Endothelial cell (in vitro differentiated cells): ENCODE data around the gene MTMR12. TPM values are rescaled to one million over a fixed set of nuclear protein-coding genes. Genes with fewer than 3 reads are reported as not detected.

Source experiments
- DNase-seq: peaks from one replicate; pipeline ENCODE4 v3.0.0; 2021; ENCODE audit warnings: low spot score
- H3K27ac Mint-ChIP-seq: one replicate; pipeline ENCODE4 v1.8.0; 2021; ENCODE audit warnings: mixed read lengths, inconsistent platforms; ENCODE audit not compliant: unreplicated experiment
- H3K27me3 Mint-ChIP-seq: one replicate; pipeline ENCODE4 v1.8.0; 2021; ENCODE audit warnings: mild to moderate bottlenecking, moderate library complexity, mixed read lengths, inconsistent platforms; ENCODE audit not compliant: unreplicated experiment
- H3K36me3 Mint-ChIP-seq: one replicate; pipeline ENCODE4 v1.8.0; 2021; ENCODE audit warnings: mild to moderate bottlenecking, low read depth, mixed read lengths, inconsistent platforms; ENCODE audit not compliant: unreplicated experiment
- H3K4me1 Mint-ChIP-seq: one replicate; pipeline ENCODE4 v1.8.0; 2021; ENCODE audit warnings: mild to moderate bottlenecking, mixed read lengths, inconsistent platforms; ENCODE audit not compliant: unreplicated experiment
- H3K4me3 Mint-ChIP-seq: one replicate; pipeline ENCODE4 v1.8.0; 2021; ENCODE audit warnings: mild to moderate bottlenecking, mixed read lengths, inconsistent platforms; ENCODE audit not compliant: unreplicated experiment
- H3K9me3 Mint-ChIP-seq: one replicate; pipeline ENCODE4 v1.8.0; 2021; ENCODE audit warnings: mixed read lengths, inconsistent platforms; ENCODE audit not compliant: unreplicated experiment
- CTCF ChIP-seq: fragments of 200-600 bp; sonication (generic); IDR thresholded peaks from one replicate; pipeline ENCODE4 v1.5.0; 2021; ENCODE audit warnings: antibody characterized with exemption; ENCODE audit not compliant: unreplicated experiment
- total RNA-seq: library from RNA; stranded (reverse); fragmentation: NEBNext Ultra II Directional; extraction: Animal tissue kit (Norgen Biotek cat#: 25700); gene quantifications from one replicate; pipeline ENCODE4 v1.2.1, GENCODE V29; 2021; ENCODE audit not compliant: unreplicated experiment

Gene MTMR12
- total RNA-seq, 1 donor from 2014 or later = 39.4 TPM

DNA sequence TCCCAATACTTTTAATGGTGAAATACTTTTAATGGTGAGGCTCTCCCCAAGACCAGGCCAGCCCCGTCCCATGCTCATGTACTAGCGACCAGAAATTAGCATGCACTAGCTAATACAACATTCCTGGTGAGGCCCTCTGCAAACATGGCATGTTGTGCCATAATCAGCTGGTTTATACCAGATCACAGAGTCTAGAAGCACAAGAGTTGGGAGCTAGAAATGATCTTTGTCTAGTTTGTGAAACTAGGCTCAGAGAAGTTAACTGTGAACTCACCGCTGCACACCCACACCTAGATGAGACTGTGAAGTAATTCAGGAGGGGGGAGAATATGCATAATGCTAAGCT is 37.4 kb downstream of the MTMR12 start:
- Mint-ChIP-seq H3K27ac (peak overlapping the region; percentile 99), H3K9me3 (no peaks in the 10 kb centered on the region), H3K27me3 (peaks cover 6% of the 10 kb centered on the region), H3K4me1 (peaks cover 49% of the 10 kb centered on the region), H3K36me3 (peaks cover 35% of the 10 kb centered on the region), H3K4me3 (no peak overlapping the region)
- no peak for DNase-seq
- TF ChIP-seq CTCF = no peak

GRCh38 chr5:32274548-32275395 is 38.0 kb downstream of the MTMR12 start:
- TF ChIP-seq CTCF = no peak
- H3K9me3 Mint-ChIP-seq = no peaks in the 10 kb centered on the region
- H3K4me1 Mint-ChIP-seq = peaks cover 50% of the 10 kb centered on the region
- peaks cover 37% of the 10 kb centered on the region for H3K36me3 Mint-ChIP-seq
- H3K27me3 Mint-ChIP-seq = peaks cover 6% of the 10 kb centered on the region
- H3K27ac Mint-ChIP-seq = peak overlapping the region; percentile 99
- DNase-seq = peak; percentile 30
- no peak overlapping the region for H3K4me3 Mint-ChIP-seq

DNA sequence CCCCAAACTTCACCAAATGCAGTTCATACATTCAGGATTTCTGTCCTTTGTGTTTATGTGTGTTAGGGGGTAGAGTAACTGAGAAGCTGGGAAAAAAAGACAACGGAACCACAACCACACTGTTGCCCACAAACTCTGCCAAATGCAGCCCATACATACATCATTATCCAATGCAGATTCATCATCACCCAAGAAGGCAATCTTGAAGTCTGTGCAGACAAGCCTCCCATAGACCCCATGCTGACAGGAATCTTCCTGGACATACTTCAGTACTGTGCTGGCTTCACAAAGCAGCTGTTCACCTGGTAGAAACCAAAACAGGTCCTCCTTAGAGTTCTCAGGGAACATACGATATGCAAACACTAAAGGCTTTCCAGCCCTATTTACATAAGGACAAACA is 38.9 kb downstream of the MTMR12 start:
- Mint-ChIP-seq H3K27me3 (peaks cover 4% of the 10 kb centered on the region), H3K27ac (peak overlapping the region; percentile 99), H3K36me3 (peaks cover 34% of the 10 kb centered on the region)

GRCh38 chr5:32272746-32273145 is 40.0 kb downstream of the MTMR12 start:
- peaks cover 38% of the 10 kb centered on the region for H3K36me3 Mint-ChIP-seq
- H3K9me3 Mint-ChIP-seq = no peaks in the 10 kb centered on the region
- no peak for DNase-seq
- TF ChIP-seq CTCF = no peak
- H3K27me3 Mint-ChIP-seq = peaks cover 4% of the 10 kb centered on the region
- H3K4me1 Mint-ChIP-seq = peaks cover 47% of the 10 kb centered on the region
- H3K4me3 Mint-ChIP-seq = no peak overlapping the region
- peak overlapping the region; percentile 68 for H3K27ac Mint-ChIP-seq

More for the DNA sequence above, 38.9 kb downstream of the MTMR12 start:
- H3K4me3 Mint-ChIP-seq = peak overlapping the region; percentile 38
- H3K4me1 Mint-ChIP-seq = peaks cover 50% of the 10 kb centered on the region
- DNase-seq = no peak
- no peaks in the 10 kb centered on the region for H3K9me3 Mint-ChIP-seq
- no peak for TF ChIP-seq CTCF

- H3K36me3 Mint-ChIP-seq = peaks cover 36% of the 10 kb centered on the region
- no peak overlapping the region for H3K4me3 Mint-ChIP-seq
- TF ChIP-seq CTCF = no peak
- H3K27ac Mint-ChIP-seq = peak overlapping the region; percentile 6
- H3K4me1 Mint-ChIP-seq = peaks cover 40% of the 10 kb centered on the region
- H3K9me3 Mint-ChIP-seq = no peaks in the 10 kb centered on the region
- H3K27me3 Mint-ChIP-seq = no peaks in the 10 kb centered on the region
- DNase-seq = no peak
Measured at GRCh38 chr5:32270946-32271345, 41.8 kb downstream of the MTMR12 start.
